Measurements from ENCODE around the gene FNDC7.

DNA sequence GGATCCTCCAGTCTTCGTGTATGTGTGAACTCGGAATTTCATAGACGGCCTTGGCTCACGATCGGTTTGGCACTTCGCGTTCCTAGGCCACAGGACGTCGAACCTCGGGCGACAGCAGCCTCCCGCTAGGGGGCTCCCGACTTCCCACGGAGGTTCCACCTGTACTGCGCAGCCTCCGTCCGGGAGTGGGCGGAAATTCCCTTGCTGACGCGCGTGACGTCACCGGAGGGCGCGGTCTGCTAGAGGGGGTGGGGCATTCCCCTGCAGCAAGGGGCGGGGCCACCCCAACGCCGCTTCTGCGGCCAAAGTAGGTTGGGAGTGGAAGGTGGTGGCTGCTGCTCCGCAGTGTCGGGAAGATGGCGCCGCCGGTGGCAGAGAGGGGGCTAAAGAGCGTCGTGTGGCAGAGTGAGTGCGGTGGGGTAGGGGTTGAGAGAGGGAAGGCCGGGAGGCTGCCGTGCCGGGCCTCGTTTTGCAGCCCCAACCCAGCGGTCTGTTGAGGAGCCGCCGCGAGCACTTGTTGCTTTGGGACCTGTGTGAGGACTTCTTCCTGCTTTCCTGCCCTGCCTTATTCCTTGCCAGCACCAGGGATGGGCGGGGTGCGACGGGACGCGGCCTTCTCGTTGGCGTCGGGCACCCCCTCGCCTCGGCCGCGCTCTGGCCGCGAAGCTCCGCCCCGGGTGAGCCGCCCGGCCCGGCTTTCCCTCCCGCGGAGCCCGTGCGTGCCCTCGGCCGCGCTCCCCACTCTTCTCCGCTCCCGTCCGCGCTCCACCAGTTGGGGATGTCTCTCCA is 33.9 kb downstream of the FNDC7 start, which contains the start of gene STXBP3:
- TF ChIP-seq, protein P1, sequence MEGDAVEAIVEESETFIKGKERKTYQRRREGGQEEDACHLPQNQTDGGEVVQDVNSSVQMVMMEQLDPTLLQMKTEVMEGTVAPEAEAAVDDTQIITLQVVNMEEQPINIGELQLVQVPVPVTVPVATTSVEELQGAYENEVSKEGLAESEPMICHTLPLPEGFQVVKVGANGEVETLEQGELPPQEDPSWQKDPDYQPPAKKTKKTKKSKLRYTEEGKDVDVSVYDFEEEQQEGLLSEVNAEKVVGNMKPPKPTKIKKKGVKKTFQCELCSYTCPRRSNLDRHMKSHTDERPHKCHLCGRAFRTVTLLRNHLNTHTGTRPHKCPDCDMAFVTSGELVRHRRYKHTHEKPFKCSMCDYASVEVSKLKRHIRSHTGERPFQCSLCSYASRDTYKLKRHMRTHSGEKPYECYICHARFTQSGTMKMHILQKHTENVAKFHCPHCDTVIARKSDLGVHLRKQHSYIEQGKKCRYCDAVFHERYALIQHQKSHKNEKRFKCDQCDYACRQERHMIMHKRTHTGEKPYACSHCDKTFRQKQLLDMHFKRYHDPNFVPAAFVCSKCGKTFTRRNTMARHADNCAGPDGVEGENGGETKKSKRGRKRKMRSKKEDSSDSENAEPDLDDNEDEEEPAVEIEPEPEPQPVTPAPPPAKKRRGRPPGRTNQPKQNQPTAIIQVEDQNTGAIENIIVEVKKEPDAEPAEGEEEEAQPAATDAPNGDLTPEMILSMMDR (IDR thresholded peaks at IDR 0.05) = peak; percentile 94
- TF ChIP-seq POLR2AphosphoS5 (IDR thresholded peaks at IDR 0.05; ENCODE audit: low read depth, low read length) (peak; percentile 93), TCF7L2 (IDR thresholded peaks at IDR 0.05; ENCODE audit: low read depth, low read length) (no peak)
